H1 (cell line): ENCODE measurements around the gene SCFD1. TPM values are rescaled to one million over a fixed set of nuclear protein-coding genes. Genes with fewer than 3 reads are reported as not detected.
A peak's percentile ranks its signal among the peaks of the same experiment; 100 is the strongest.

Experiments used
- CTCF ChIA-PET: fragments of 300-600 bp; sonication (Branson Sonifier 250); formaldehyde crosslinking; loops from one replicate; lab custom pipeline; 2021; ENCODE audit not compliant: partially characterized antibody; lab: Charles Lee
- POLR2A ChIA-PET: fragments of 300-600 bp; sonication (Branson Sonifier 250); formaldehyde crosslinking; loops from one replicate; lab custom pipeline; 2021; ENCODE audit warnings: inconsistent platforms; ENCODE audit not compliant: partially characterized antibody; lab: Charles Lee
- DNase-seq, 2 experiments: peaks; one replicate each; pipeline versions ENCODE4 v3.0.0 to v3.0.0-alpha.2; 2010 to 2022; ENCODE audit warnings: low spot score in 2 of 2, low read depth in 1 of 2, mixed read lengths in 1 of 2
- FAIRE-seq: peaks from 2 replicates; lab custom pipeline; 2011; peaks lifted over from hg19 to GRCh38; lab: Jason Lieb, UNC
- H2AFZ ChIP-seq: 2 replicates; pipeline ENCODE4 v1.8.1; 2012; ENCODE audit warnings: low read length, inconsistent platforms
- H2AK5ac ChIP-seq: 2 replicates; pipeline ENCODE4 v1.6.1; 2013; ENCODE audit warnings: low read depth, low read length
- H2BK120ac ChIP-seq: replicated peaks from 2 replicates; pipeline ENCODE3; 2013; ENCODE audit warnings: low read depth, low read length, inconsistent platforms
- H2BK12ac ChIP-seq: 2 replicates; pipeline ENCODE4 v1.6.1; 2013; ENCODE audit warnings: low read depth, low read length
- H2BK15ac ChIP-seq: 2 replicates; pipeline ENCODE4 v1.6.1; 2013; ENCODE audit warnings: low read length
- H2BK20ac ChIP-seq: 2 replicates; pipeline ENCODE4 v1.6.1; 2013; ENCODE audit warnings: low read length
- H2BK5ac ChIP-seq: 2 replicates; pipeline ENCODE4 v1.6.1; 2013; ENCODE audit warnings: low read depth, low read length
- H3K14ac ChIP-seq: 2 replicates; pipeline ENCODE4 v1.6.1; 2013; ENCODE audit warnings: inconsistent platforms; ENCODE audit not compliant: insufficient read length
- H3K18ac ChIP-seq: 2 replicates; pipeline ENCODE4 v1.6.1; 2013; ENCODE audit warnings: low read length; ENCODE audit errors: extremely low read depth
- H3K23ac ChIP-seq: 2 replicates; pipeline ENCODE4 v1.6.1; 2013; ENCODE audit warnings: inconsistent platforms; ENCODE audit not compliant: insufficient read length
- H3K23me2 ChIP-seq: 2 replicates; pipeline ENCODE4 v1.6.1; 2013; ENCODE audit warnings: low read depth, low read length
- H3K27ac ChIP-seq: 2 replicates; pipeline ENCODE4 v1.6.1; 2011; ENCODE audit warnings: low read depth, low read length, inconsistent platforms
- H3K27me3 ChIP-seq, 4 experiments: replicated peaks in 1 of 4; 1 replicate in 1 of 4; 2 replicates in 3 of 4; pipeline versions ENCODE4 v1.6.1 to v1.8.1; 2011 to 2013; ENCODE audit warnings: low read length in 3 of 4, mild to moderate bottlenecking in 3 of 4, inconsistent platforms in 2 of 4, mixed read lengths in 2 of 4, moderate library complexity in 1 of 4; ENCODE audit not compliant: control insufficient read depth in 3 of 4, insufficient read depth in 3 of 4; ENCODE audit errors: extremely low read depth in 1 of 4
- H3K36me3 ChIP-seq, 4 experiments: 2 replicates each; pipeline versions ENCODE4 v1.6.1 to v1.8.1; 2011 to 2013; ENCODE audit warnings: mild to moderate bottlenecking in 4 of 4, low read length in 3 of 4, moderate library complexity in 2 of 4, control low read depth in 1 of 4, inconsistent platforms in 1 of 4; ENCODE audit not compliant: insufficient read depth in 4 of 4, control insufficient read depth in 2 of 4
- H3K4ac ChIP-seq: replicated peaks from 2 replicates; pipeline ENCODE3; 2013; ENCODE audit warnings: low read length, low read depth, mixed read lengths, inconsistent platforms; ENCODE audit not compliant: insufficient read length
- H3K4me1 ChIP-seq, 4 experiments: replicated peaks in 1 of 4; 1 replicate in 1 of 4; 2 replicates in 3 of 4; pipeline versions ENCODE4 v1.6.1 to v1.8.1; 2011 to 2013; ENCODE audit warnings: low read length in 3 of 4, inconsistent platforms in 2 of 4, mixed read lengths in 1 of 4; ENCODE audit not compliant: insufficient read depth in 4 of 4, control insufficient read depth in 3 of 4
- H3K4me2 ChIP-seq, 2 experiments: 2 replicates each; pipeline versions ENCODE4 v1.6.1 to v1.8.1; 2011 to 2013; ENCODE audit warnings: low read depth in 2 of 2, low read length in 2 of 2, control low read depth in 1 of 2, inconsistent platforms in 1 of 2, mild to moderate bottlenecking in 1 of 2; ENCODE audit not compliant: insufficient read depth in 1 of 2
- H3K4me3 ChIP-seq, 4 experiments: fragments of 200-600, 300-600 bp in 1 of 4; sonication (generic), shearing (Covaris generic), sonication (Bioruptor Twin) in 1 of 4; 2 replicates each; pipeline versions ENCODE4 v1.5.1 to v1.8.1; 2011 to 2016; ENCODE audit warnings: low read length in 4 of 4, low read depth in 3 of 4, control low read depth in 2 of 4, inconsistent platforms in 2 of 4, mild to moderate bottlenecking in 2 of 4, mixed read lengths in 1 of 4, moderate library complexity in 1 of 4; ENCODE audit not compliant: insufficient read depth in 2 of 4; ENCODE audit errors: extremely low read depth in 1 of 4
- H3K56ac ChIP-seq: replicated peaks from 2 replicates; pipeline ENCODE3; 2013; ENCODE audit warnings: low read depth, mild to moderate bottlenecking, mixed read lengths, low read length, inconsistent platforms; ENCODE audit not compliant: insufficient read length
- H3K79me1 ChIP-seq: 2 replicates; pipeline ENCODE4 v1.6.1; 2013; ENCODE audit warnings: low read depth, low read length, control low read depth
- H3K79me2 ChIP-seq, 2 experiments: 2 replicates each; pipeline versions ENCODE4 v1.6.1 to v1.8.1; 2012 to 2013; ENCODE audit warnings: low read length in 2 of 2, mild to moderate bottlenecking in 2 of 2, inconsistent platforms in 1 of 2; ENCODE audit not compliant: insufficient read depth in 2 of 2, control insufficient read depth in 1 of 2
- H3K9ac ChIP-seq, 4 experiments: replicated peaks in 1 of 4; 1 replicate in 1 of 4; 2 replicates in 3 of 4; pipeline versions ENCODE4 v1.6.1 to v1.8.1; 2011 to 2013; ENCODE audit warnings: low read depth in 3 of 4, low read length in 3 of 4, control low read depth in 2 of 4, mild to moderate bottlenecking in 2 of 4, moderate library complexity in 2 of 4, inconsistent platforms in 1 of 4; ENCODE audit errors: extremely low read depth in 1 of 4
- H3K9me3 ChIP-seq, 2 experiments: 2 replicates each; pipeline versions ENCODE4 v1.6.1 to v1.8.1; 2012 to 2013; ENCODE audit warnings: mild to moderate bottlenecking in 2 of 2, moderate library complexity in 2 of 2, control low read depth in 1 of 2, inconsistent platforms in 1 of 2, low read depth in 1 of 2, low read length in 1 of 2, mixed read lengths in 1 of 2; ENCODE audit not compliant: insufficient read depth in 2 of 2
- H4K20me1 ChIP-seq, 2 experiments: replicated peaks in 1 of 2; 2 replicates each; pipeline versions ENCODE3 to v1.8.1; 2011 to 2013; ENCODE audit warnings: inconsistent platforms in 2 of 2, low read length in 2 of 2, mild to moderate bottlenecking in 1 of 2; ENCODE audit not compliant: insufficient read depth in 2 of 2, control insufficient read depth in 1 of 2
- H4K5ac ChIP-seq: 2 replicates; pipeline ENCODE4 v1.6.1; 2013; ENCODE audit warnings: low read length, low read depth, mixed read lengths, inconsistent platforms; ENCODE audit not compliant: insufficient read length
- H4K8ac ChIP-seq: 2 replicates; pipeline ENCODE4 v1.8.0; 2013; ENCODE audit warnings: mild to moderate bottlenecking, moderate library complexity, low read length, inconsistent platforms; ENCODE audit not compliant: insufficient read depth; ENCODE audit errors: extremely low read depth
- H4K91ac ChIP-seq: replicated peaks from 2 replicates; pipeline ENCODE3; 2013; ENCODE audit warnings: low read length, mixed read lengths, inconsistent platforms; ENCODE audit not compliant: insufficient read length
- ASH2L ChIP-seq: fragments of 200-600, 300-600 bp; sonication (generic); IDR thresholded peaks from one replicate; pipeline ENCODE4 v1.7.1; 2017; ENCODE audit warnings: low read length
- BACH1 ChIP-seq: IDR thresholded peaks from 2 replicates; pipeline ENCODE4 v1.6.1; 2012; ENCODE audit warnings: low read length, improper control_type of control experiment
- BCL11A ChIP-seq, 2 experiments: IDR thresholded peaks; one replicate each; pipeline ENCODE4 v1.6.1; 2011; ENCODE audit warnings: low read depth in 2 of 2, low read length in 2 of 2, mild to moderate bottlenecking in 2 of 2
- CHD1 ChIP-seq: IDR thresholded peaks from 2 replicates; pipeline ENCODE4 v1.6.1; 2012; ENCODE audit warnings: low read depth, low read length, improper control_type of control experiment
- EP300 ChIP-seq, 2 experiments: IDR thresholded peaks; 1 replicate in 1 of 2; 2 replicates in 1 of 2; pipeline ENCODE4 v1.6.1; 2011 to 2012; ENCODE audit warnings: low read depth in 2 of 2, low read length in 2 of 2, mild to moderate bottlenecking in 2 of 2, borderline replicate concordance in 1 of 2, inconsistent platforms in 1 of 2, moderate library complexity in 1 of 2
- PHF8 ChIP-seq: fragments of 200-600 bp; sonication (generic); conservative IDR thresholded peaks from 2 replicates; pipeline ENCODE4 v1.7.1; 2012; ENCODE audit warnings: low read depth, mild to moderate bottlenecking, inconsistent platforms, low read length, moderate library complexity
- RFX5 ChIP-seq: IDR thresholded peaks from 2 replicates; pipeline ENCODE4 v1.6.1; 2011; ENCODE audit warnings: low read depth, low read length, improper control_type of control experiment, borderline replicate concordance
- SP1 ChIP-seq: IDR thresholded peaks from 2 replicates; pipeline ENCODE4 v1.6.1; 2011; ENCODE audit warnings: low read depth, low read length
- SP2 ChIP-seq: IDR thresholded peaks from 2 replicates; pipeline ENCODE4 v1.6.1; 2012; ENCODE audit warnings: mild to moderate bottlenecking, low read length, inconsistent platforms
- SUZ12 ChIP-seq: fragments of 200-600 bp; sonication (generic); IDR thresholded peaks from 2 replicates; pipeline ENCODE4 v1.6.1; 2012; ENCODE audit warnings: mild to moderate bottlenecking, inconsistent platforms, low read length, moderate library complexity, mixed read lengths
- TAF1 ChIP-seq: IDR thresholded peaks from 2 replicates; pipeline ENCODE4 v1.6.1; 2011; ENCODE audit warnings: mild to moderate bottlenecking, low read depth, low read length
- WGBS, 2 experiments: shearing (Covaris generic) in 1 of 2; methylation state at CpG; one replicate each; pipeline versions ENCODE4 v1.1.6 to v1.1.7; 2013 to 2015; ENCODE audit warnings: low lambda C conversion rate in 2 of 2, mixed read lengths in 2 of 2, inconsistent platforms in 1 of 2, low coverage in 1 of 2, missing lambda C conversion rate in 1 of 2; ENCODE audit not compliant: insufficient replicate concordance in 2 of 2, insufficient coverage in 1 of 2, insufficient read length in 1 of 2; ENCODE audit errors: extremely low coverage in 1 of 2, missing lambda C conversion rate in 1 of 2; 5-methylcytosine and 5-hydroxymethylcytosine counted together
- polyA plus RNA-seq, 7 experiments: library from polyadenylated mRNA; depleted of rRNA in 3 of 7; stranded (reverse) in 5 of 7; unstranded in 2 of 7; fragments of >200 nt in 5 of 7; fragments of 200-250 nt in 2 of 7; gene quantifications; 1 replicate in 5 of 7; 2 replicates in 1 of 7; 4 replicates in 1 of 7; pipeline versions ENCODE4 v1.2.1 to v1.2.3, GENCODE V29; 2011 to 2013; ENCODE audit warnings: missing spikeins in 2 of 7, mixed read lengths in 2 of 7
- total RNA-seq: library from RNA; stranded (reverse); fragmentation: NEBNext Ultra II Directional; extraction: Animal tissue kit (Norgen Biotek cat#: 25700); gene quantifications from 2 replicates; pipeline ENCODE4 v1.2.1, GENCODE V29; 2021
- TF ChIP-seq, protein P1 (sequence below): IDR thresholded peaks from 2 replicates; pipeline ENCODE4 v1.6.1; 2012; ENCODE audit warnings: inconsistent platforms

SCFD1 gene
- total and polyA plus RNA-seq, 2 of the 8 experiments (the other 6 are each of a cell fraction or from before 2014, with no cell fraction given) = 32.8 to 64.5 TPM

DNA sequence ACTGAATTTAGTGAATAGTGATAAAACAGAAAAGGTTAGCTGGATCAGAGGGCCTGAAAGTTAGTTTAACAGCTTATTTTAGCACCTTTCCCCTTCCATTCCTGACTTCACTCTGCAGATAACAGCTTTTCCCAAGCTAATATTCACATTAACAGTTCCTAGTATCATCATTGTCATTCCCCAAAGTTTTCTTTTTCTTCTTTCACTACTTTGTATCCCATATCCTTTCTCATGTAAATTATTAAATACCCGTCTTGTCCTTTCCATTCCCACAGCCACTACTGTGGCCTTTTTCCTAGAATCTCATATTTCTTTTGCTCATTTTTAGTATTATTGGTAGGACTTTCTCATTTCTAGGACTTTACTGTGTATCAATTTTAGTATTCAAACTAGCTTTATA is 70.5 kb downstream of the SCFD1 start:
- no peaks in the 10 kb centered on the region for H3K79me1 ChIP-seq
- POLR2A ChIA-PET = interaction anchor here (1.6 kb wide), 1 partner anchor 10 kb away, joined by 5 read pairs; no protein-coding TSS in a partner anchor
- no peak overlapping the region for H2BK12ac ChIP-seq
- no peak overlapping the region for H4K8ac ChIP-seq
- no peak overlapping the region for H2BK20ac ChIP-seq
- no peak for FAIRE-seq
- no peak overlapping the region for H3K27ac ChIP-seq
- no peak overlapping the region for H3K14ac ChIP-seq
- H3K23ac ChIP-seq = no peak overlapping the region
- H3K9me3 ChIP-seq = no peaks in the 10 kb centered on the region
- 21% methylated on average over 1 of the region's 1 CpG; no CpG with 5 or more reads in 1 of the 2 experiments for WGBS, 2 experiments
- no peak overlapping the region for H3K18ac ChIP-seq
- no peak overlapping the region for H2BK120ac ChIP-seq
- no peak for DNase-seq
- peak overlapping the region; percentile 49 to 74 for H3K4me2 ChIP-seq
- H3K27me3 ChIP-seq = no peaks in the 10 kb centered on the region
- H3K9ac ChIP-seq = no peak overlapping the region; a peak in 1 of 7 replicates
- no peaks in the 10 kb centered on the region for H3K79me2 ChIP-seq
- H2AFZ ChIP-seq = no peak overlapping the region
- H4K91ac ChIP-seq = no peak overlapping the region
- no peak overlapping the region for H3K4ac ChIP-seq
- H4K5ac ChIP-seq = peak overlapping the region; percentile 72
- H3K36me3 ChIP-seq = peaks cover 0 to 14% (median 0%) of the 10 kb centered on the region in 4 experiments; a peak in 1 of 8 replicates
- CTCF ChIA-PET = interaction anchor here (0.9 to 1.9 kb wide), 2 partner anchors 10 to 14 kb away, joined by 3 to 8 read pairs; no protein-coding TSS in a partner anchor
- H2AK5ac ChIP-seq = no peak overlapping the region
- H2BK15ac ChIP-seq = no peak overlapping the region
- TF ChIP-seq TAF1 (no peak), PHF8 (no peak), ASH2L (no peak), EP300 (IDR thresholded peaks at IDR 0.05; ENCODE audit: borderline replicate concordance in 1 of 2, low read depth in 2 of 2, low read length in 2 of 2) (no peak), RFX5 (no peak), BCL11A (IDR thresholded peaks at IDR 0.05; ENCODE audit: low read depth in 2 of 2, low read length in 2 of 2) (no peak), SUZ12 (no peak), BACH1 (no peak), SP2 (no peak), CHD1 (no peak), SP1 (no peak)
- TF ChIP-seq, protein P1, sequence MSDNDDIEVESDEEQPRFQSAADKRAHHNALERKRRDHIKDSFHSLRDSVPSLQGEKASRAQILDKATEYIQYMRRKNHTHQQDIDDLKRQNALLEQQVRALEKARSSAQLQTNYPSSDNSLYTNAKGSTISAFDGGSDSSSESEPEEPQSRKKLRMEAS = no peak
- peaks cover 0 to 18% (median 4%) of the 10 kb centered on the region in 4 experiments; a peak in 3 of 7 replicates for H3K4me1 ChIP-seq
- H3K23me2 ChIP-seq = no peaks in the 10 kb centered on the region
- H3K56ac ChIP-seq = no peak overlapping the region
- no peak overlapping the region for H2BK5ac ChIP-seq
- peak overlapping the region in 1 of 4 experiments; percentile 38; a peak in 2 of 8 replicates for H3K4me3 ChIP-seq
- H4K20me1 ChIP-seq = no peaks in the 10 kb centered on the region
